DLD1 (cell line): Measurements from ENCODE around the gene WDR4.
"Not testable (repeated sequence)": the region's sequence is repeated elsewhere in the genome, so short reads cannot be mapped to it uniquely, and the experiment has no call there.

ENCODE experiments used
- in situ Hi-C: cut with HindIII; loops from 2 replicates; pipeline ENCODE4 v1.10.0; 2017; ENCODE audit warnings: low sequenced_read_pairs

The WDR4 gene

GRCh38 chr21:42820616-42821465, 58.5 kb downstream of the WDR4 start:
- in situ Hi-C loops: loop anchor here (10.0 kb wide), 1 partner anchor 86 kb away; no protein-coding TSS in a partner anchor

- in situ Hi-C loops: loop anchor here (10.0 kb wide), 2 partner anchors 85 to 225 kb away; no protein-coding TSS in a partner anchor
These were observed 59.3 kb downstream of the WDR4 start for GRCh38 chr21:42819861-42820615.

DNA sequence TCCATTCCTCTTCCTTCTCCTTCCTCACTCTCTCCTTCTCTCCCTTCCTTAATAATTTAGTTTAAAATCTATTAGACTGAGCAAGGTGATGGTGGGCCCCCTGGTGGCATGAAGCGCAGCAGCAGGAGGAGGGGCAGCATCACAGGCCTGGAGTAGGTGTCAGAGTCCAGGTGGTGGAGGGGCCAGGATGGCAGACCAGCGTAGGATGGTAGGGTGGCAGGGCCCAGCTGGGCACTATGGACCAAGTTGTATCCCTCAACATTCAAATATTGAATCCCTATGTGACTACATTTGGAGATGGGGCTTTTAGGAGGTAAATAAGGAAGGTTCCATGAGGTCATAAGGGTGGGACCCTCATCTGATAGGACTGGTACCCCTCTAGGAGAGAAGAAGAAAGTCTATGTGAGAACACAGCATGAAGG, 61.0 kb downstream of the WDR4 start:
- in situ Hi-C loops: loop anchor here (10.0 kb wide), 1 partner anchor 224 kb away; no protein-coding TSS in a partner anchor

DNA sequence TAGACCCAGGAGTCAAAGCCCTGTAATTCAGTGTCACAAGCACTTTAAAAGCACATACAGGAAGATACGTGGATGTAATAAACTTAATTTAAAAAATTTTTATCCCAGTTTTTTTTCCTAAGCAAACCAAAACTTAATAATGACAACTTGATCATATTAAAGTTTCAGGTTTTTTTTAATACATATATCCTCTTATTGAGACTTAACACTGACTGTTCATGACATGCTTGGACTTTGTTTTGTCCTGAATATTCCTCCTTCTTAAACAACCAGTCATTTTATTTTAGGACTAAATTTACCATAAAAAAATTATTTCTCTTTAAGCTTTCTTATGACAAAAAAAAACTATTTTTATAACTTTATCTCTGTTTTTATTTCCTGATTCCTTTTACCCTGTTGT, 64.1 kb downstream of the WDR4 start:
- in situ Hi-C loops: loop anchor here (10.0 kb wide), 1 partner anchor 220 kb away; no protein-coding TSS in a partner anchor

- in situ Hi-C loops: loop anchor here (10.0 kb wide), 1 partner anchor 218 kb away; no protein-coding TSS in a partner anchor
These were observed 66.7 kb downstream of the WDR4 start for GRCh38 chr21:42812528-42813241.

DNA sequence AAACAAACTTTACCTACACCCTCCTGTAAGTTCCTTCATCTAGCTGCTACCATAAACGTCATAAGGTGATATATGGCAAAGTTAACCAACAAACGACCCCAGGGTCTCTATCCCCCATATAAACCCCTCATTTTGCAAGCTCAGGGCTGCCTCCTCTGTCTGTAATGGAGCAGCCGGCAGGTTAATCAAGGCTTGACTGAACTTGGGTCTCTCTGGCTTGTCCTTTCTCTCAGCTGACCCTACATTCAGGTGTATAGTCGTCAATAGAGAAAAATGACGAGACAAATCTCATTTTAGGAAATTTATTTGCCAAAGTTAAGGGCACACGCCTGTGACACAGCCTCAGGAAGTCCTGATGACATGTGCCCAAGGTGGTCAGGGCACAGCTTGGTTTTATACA, 67.4 kb downstream of the WDR4 start:
- in situ Hi-C loops: loop anchor here (10.0 kb wide), 1 partner anchor 217 kb away; no protein-coding TSS in a partner anchor

- in situ Hi-C loops: loop anchor here (10.0 kb wide), 1 partner anchor 215 kb away; no protein-coding TSS in a partner anchor
These were observed 69.5 kb downstream of the WDR4 start for GRCh38 chr21:42809577-42810475.

- in situ Hi-C loops: no loop called here
These were observed 70.2 kb downstream of the WDR4 start for GRCh38 chr21:42809171-42809570.

GRCh38 chr21:42807938-42808613, 71.3 kb downstream of the WDR4 start:
- in situ Hi-C loops: no loop called here

GRCh38 chr21:42807293-42807895, 71.9 kb downstream of the WDR4 start:
- in situ Hi-C loops: not testable (repeated sequence)

DNA sequence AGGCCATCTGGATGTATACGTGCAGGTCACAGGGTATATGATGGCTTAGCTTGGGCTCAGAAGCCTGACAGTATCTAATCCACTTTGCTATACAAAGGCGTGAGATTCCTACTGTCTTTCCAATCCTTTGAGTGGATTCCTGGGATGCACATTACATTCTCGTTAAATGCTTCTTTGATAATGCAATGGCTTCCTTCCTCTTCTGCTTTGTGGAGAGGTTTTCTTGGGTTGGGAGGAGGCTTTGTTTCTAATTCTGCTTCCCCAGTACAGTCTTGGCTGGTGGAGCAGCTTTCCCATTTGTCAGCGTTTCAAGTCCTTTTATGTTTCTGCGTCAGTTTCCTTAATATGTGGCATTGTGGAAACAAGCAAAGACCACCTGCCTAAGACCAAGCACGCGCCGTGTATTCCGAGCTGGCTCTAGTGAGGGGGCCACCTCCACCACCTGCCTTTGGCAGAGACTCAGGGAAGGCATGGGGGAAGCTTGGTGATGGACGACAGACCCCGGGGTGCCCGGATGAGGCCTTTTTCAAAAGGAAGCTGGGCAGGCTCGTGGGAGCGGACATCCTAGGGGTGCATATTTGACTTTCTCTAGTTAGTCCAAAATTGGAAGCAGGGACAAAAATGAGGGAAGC, 72.7 kb downstream of the WDR4 start:
- in situ Hi-C loops: no loop called here

- in situ Hi-C loops: not testable (repeated sequence)
These were observed 77.7 kb downstream of the WDR4 start for GRCh38 chr21:42801616-42802015.

GRCh38 chr21:42799948-42800347, 79.4 kb downstream of the WDR4 start:
- in situ Hi-C loops: no loop called here

DNA sequence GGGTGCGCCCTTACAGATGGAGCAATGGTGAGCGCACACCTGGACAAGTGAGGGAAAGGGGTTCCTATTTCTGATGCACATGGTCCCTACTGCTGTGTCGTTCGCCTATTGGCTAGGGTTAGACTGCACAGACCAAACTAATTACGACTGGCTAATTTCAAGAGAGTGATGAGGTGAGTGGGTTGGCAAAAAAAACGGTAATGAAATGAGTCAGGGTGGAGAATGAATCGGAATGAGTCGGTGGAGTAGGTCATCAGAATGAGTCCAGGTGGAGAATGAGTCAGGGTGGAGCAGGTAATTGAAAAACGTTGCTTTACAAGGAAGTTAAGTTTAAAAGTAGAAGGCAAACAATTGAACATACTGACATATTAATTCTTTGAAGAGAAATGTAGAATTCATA, 79.8 kb downstream of the WDR4 start:
- in situ Hi-C loops: no loop called here
